GM06990 (cell line): ENCODE measurements around the gene CGB5.

ENCODE experiments used
- DNase-seq: peaks from one replicate; pipeline ENCODE4 v3.0.0-alpha.2; 2011; ENCODE audit not compliant: insufficient read length; ENCODE audit errors: extremely low read depth
- H3K27me3 ChIP-seq: replicated peaks from 2 replicates; pipeline ENCODE4 v1.6.0; 2011; ENCODE audit warnings: low read length; ENCODE audit not compliant: control insufficient read depth, insufficient read depth
- H3K36me3 ChIP-seq: 2 replicates; pipeline ENCODE4 v1.5.1; 2011; ENCODE audit warnings: low read length; ENCODE audit not compliant: control insufficient read depth, insufficient read depth
- H3K4me3 ChIP-seq: replicated peaks from 2 replicates; pipeline ENCODE4 v1.5.1; 2011; ENCODE audit warnings: low read depth, mild to moderate bottlenecking, control low read depth, low read length
- CTCF ChIP-seq: IDR thresholded peaks from 2 replicates; pipeline ENCODE4 v1.5.1; 2011; ENCODE audit warnings: low read length, control low read depth, mild to moderate bottlenecking, inconsistent platforms; ENCODE audit not compliant: insufficient read depth, poor library complexity, severe bottlenecking

The CGB5 gene

GRCh38 chr19:49061000-49061399, 17.4 kb downstream of the CGB5 start:
- Histone ChIP-seq H3K27me3 (peaks cover 4% of the 10 kb centered on the region; the same call in 1 of the 2 replicates), H3K36me3 (no peaks in the 10 kb centered on the region), H3K4me3 (no peak overlapping the region)
- DNase-seq, result no peak
- TF ChIP-seq CTCF, result no peak

GRCh38 chr19:49061445-49061844, 17.8 kb downstream of the CGB5 start:
- TF ChIP-seq CTCF, result no peak
- Histone ChIP-seq H3K27me3 (peaks cover 4% of the 10 kb centered on the region; the same call in 1 of the 2 replicates), H3K4me3 (no peak overlapping the region), H3K36me3 (no peaks in the 10 kb centered on the region)
- peak; percentile 50 for DNase-seq

GRCh38 chr19:49064029-49064629, 20.5 kb downstream of the CGB5 start:
- Histone ChIP-seq H3K36me3 (no peaks in the 10 kb centered on the region), H3K27me3 (no peaks in the 10 kb centered on the region; the same call in 1 of the 2 replicates), H3K4me3 (no peak overlapping the region)
- TF ChIP-seq CTCF, result no peak
- no peak for DNase-seq

GRCh38 chr19:49064768-49065611, 21.3 kb downstream of the CGB5 start, which contains the start of gene NTF4:
TSS of gene NTF4 (minus strand) at chr19:49064818. CDS start at chr19:49061997, 2,821 bp downstream.
- TF ChIP-seq CTCF, result no peak
- Histone ChIP-seq H3K36me3 (no peaks in the 10 kb centered on the region), H3K4me3 (no peak within 1 kb of the TSS), H3K27me3 (no peaks in the 10 kb centered on the region; the same call in 1 of the 2 replicates)
- no peak for DNase-seq

GRCh38 chr19:49065905-49066512, 22.4 kb downstream of the CGB5 start:
- Histone ChIP-seq H3K36me3 (no peaks in the 10 kb centered on the region), H3K27me3 (no peaks in the 10 kb centered on the region; the same call in 1 of the 2 replicates), H3K4me3 (no peak overlapping the region)
- no peak for DNase-seq
- TF ChIP-seq CTCF, result no peak
